Measurements from ENCODE around the gene EXOSC7. TPM values are rescaled to one million over a fixed set of nuclear protein-coding genes. Genes with fewer than 3 reads are reported as not detected.

The EXOSC7 gene
- total and polyA plus RNA-seq, 2 donors (not counting 3 experiments of a cell fraction or from before 2014, with no cell fraction given) = 44.5 to 53.8 TPM

- peaks cover 7% of the 10 kb centered on the region for H3K4me1 ChIP-seq (ENCODE audit: control insufficient read depth, extremely low read depth, insufficient read depth, low read length)
- no peak for FAIRE-seq
Observed at GRCh38 chr3:45059132-45059531, 83.1 kb downstream of the EXOSC7 start.

More at GRCh38 chr3:45059132-45059531, 83.1 kb downstream of the EXOSC7 start:
- Histone ChIP-seq H3K9ac (replicated peaks; ENCODE audit: extremely low read depth, insufficient read depth, low read length) (no peak overlapping the region), H4K20me1 (replicated peaks; ENCODE audit: control insufficient read depth, extremely low read depth, insufficient read depth, low read length) (no peaks in the 10 kb centered on the region), H2AFZ (ENCODE audit: low read depth, low read length) (no peak overlapping the region), H3K27ac (ENCODE audit: insufficient read depth, low read depth, low read length) (no peak overlapping the region), H3K36me3 (ENCODE audit: control insufficient read depth in 2 of 2, extremely low read depth in 1 of 2, insufficient read depth in 2 of 2, low read length in 2 of 2) (no peaks in the 10 kb centered on the region), H3K9me3 (replicated peaks; ENCODE audit: control insufficient read depth, insufficient read depth, low read length) (no peaks in the 10 kb centered on the region), H3K4me2 (ENCODE audit: insufficient read depth, low read length) (no peak overlapping the region), H3K79me2 (ENCODE audit: control insufficient read depth, insufficient read depth, low read length) (no peaks in the 10 kb centered on the region), H3K4me3 (replicated peaks in 1 of 3; ENCODE audit: insufficient read depth in 1 of 3, low read depth in 1 of 3, low read length in 3 of 3) (no peak overlapping the region), H3K27me3 (ENCODE audit: control insufficient read depth in 2 of 2, insufficient read depth in 2 of 2, low read length in 2 of 2) (no peaks in the 10 kb centered on the region), H3K9me1 (replicated peaks; ENCODE audit: control insufficient read depth, extremely low read depth, insufficient read depth, low read length) (no peaks in the 10 kb centered on the region)
- dilution Hi-C loops (cut with MboI; ENCODE audit: extremely low pct_ligation_motif_present, low sequenced_read_pairs) (no loop called here), intact Hi-C loops (cut with micrococcal nuclease) (no loop called here)
- ChIA-PET CTCF (no interaction called here), POLR2A (no interaction called here)
- no peak for TF ChIP-seq POLR2AphosphoS5 (IDR thresholded peaks at IDR 0.05; ENCODE audit: insufficient read depth, low read depth, low read length)
- no peak for TF ChIP-seq MAX (IDR thresholded peaks at IDR 0.05; ENCODE audit: insufficient read depth, insufficient read length)
- TF ChIP-seq FOS (IDR thresholded peaks at IDR 0.05; ENCODE audit: borderline replicate concordance, insufficient read depth, low read length) = no peak
- TF ChIP-seq JUN (IDR thresholded peaks at IDR 0.05; ENCODE audit: borderline replicate concordance, insufficient read depth, insufficient read length, low read depth) = no peak
- no peak for TF ChIP-seq EZH2 (IDR thresholded peaks at IDR 0.05; ENCODE audit: borderline replicate concordance, low read depth, low read length, severe bottlenecking)
- TF ChIP-seq CTCF (IDR thresholded peaks at IDR 0.05; ENCODE audit: extremely low read depth in 1 of 2, insufficient read depth in 1 of 2, low read depth in 1 of 2, low read length in 2 of 2) = no peak
- TF ChIP-seq GATA2 (IDR thresholded peaks at IDR 0.05; ENCODE audit: insufficient read depth, insufficient read length, low read depth, low read length) = no peak
- no peak for TF ChIP-seq MYC (IDR thresholded peaks at IDR 0.05; ENCODE audit: low read depth, low read length)
- TF ChIP-seq POLR2A (IDR thresholded peaks at IDR 0.05; ENCODE audit: low read depth, low read length) = no peak
- BruUV-seq (replicated peaks) = no TSS peak
- no peak for DNase-seq (ENCODE audit: low read depth, low spot score)

Measured in endothelial cell of umbilical vein (primary cell).